HG03520 (cell line): ENCODE measurements around the gene CSTPP1.
"Not testable (repeated sequence)": the region's sequence is repeated elsewhere in the genome, so short reads cannot be mapped to it uniquely, and the experiment has no call there.

Experiments used
- ATAC-seq: cut with Tn5 transposase; IDR thresholded peaks from one replicate; pipeline ENCODE4 v1.9.1; 2021; ENCODE audit warnings: mild to moderate bottlenecking, moderate library complexity; ENCODE audit not compliant: unreplicated experiment

Gene CSTPP1

GRCh38 chr11:46952553-46952952 lies 16.0 kb downstream of the CSTPP1 start:
- ATAC-seq = no peak

DNA sequence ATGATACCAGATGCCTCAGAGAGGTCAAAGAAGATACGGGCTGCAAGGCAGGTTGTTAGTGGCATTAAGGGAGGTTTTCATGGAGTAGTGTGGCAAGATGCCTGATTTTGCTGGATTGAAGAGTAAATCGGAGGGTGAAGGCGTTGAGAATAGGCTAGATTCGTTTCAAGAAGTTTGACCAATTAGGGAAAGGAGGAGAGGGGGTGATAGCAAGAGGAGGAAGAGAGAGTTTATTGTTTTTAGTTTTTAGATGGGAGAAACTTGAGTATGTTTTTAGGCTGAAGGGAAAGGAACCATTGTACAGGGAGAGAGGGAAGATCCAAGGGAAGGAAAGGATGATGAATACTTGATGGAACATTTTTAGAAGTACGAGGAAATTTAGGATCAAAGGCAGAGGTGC lies 16.5 kb downstream of the CSTPP1 start:
- no peak for ATAC-seq

- no peak for ATAC-seq
Observed at GRCh38 chr11:46958777-46959176, 22.2 kb downstream of the CSTPP1 start.

DNA sequence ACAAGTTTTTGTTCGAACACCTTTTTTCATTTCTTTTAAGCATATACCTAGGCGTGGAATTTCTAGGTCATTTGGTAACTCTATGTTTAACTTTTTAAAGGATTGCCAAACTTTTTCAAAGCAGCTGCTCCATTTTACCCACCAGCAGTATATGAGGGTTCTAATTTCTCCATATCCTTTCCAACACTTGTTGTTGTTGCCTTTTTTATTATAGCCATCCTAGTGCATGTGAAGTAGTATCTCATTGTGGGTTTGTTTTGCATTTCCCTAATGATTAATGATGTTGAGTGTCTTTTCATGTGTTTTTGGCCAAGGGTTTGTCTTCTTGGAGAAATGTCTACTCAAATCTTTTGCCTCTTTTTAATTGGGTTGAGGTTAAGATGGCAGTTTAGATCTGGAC lies 24.5 kb downstream of the CSTPP1 start:
- no peak for ATAC-seq

DNA sequence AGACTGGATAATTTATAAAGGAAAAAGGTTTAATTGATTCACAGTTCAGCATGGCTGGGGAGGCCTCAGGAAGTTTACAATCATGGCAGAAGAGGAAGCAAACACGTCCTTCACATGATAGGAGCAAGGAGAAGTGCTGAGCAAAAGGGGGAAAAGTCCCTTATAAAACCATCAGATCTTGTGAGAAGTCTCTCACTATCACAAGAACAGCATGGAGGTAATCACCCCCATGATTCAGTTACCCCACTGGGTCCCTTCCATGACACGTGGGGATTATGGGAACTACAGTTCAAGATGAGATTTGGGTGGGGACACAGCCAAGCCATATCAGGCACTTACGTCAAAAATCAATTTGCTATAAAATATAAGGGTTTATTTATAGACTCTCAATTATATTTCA lies 25.3 kb downstream of the CSTPP1 start:
- not testable (repeated sequence) for ATAC-seq

DNA sequence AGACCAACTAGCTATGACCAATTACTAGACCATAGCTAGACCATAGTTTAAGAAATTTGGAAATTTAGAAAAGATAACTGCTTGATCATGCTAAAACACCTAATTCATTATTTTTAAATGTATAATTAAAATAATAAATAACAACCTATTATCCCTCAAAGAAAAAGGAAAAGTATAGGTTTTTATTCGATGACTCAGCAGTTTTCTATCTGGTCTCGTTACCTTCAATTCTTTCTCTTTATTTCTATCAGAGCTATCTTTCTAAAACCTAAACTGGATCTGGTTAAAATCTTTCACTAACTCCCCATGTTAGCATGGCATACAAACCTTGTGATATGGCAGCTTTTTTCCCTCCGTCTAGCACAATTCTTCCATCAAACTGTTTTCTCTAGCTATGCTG lies 27.3 kb downstream of the CSTPP1 start:
- no peak for ATAC-seq

DNA sequence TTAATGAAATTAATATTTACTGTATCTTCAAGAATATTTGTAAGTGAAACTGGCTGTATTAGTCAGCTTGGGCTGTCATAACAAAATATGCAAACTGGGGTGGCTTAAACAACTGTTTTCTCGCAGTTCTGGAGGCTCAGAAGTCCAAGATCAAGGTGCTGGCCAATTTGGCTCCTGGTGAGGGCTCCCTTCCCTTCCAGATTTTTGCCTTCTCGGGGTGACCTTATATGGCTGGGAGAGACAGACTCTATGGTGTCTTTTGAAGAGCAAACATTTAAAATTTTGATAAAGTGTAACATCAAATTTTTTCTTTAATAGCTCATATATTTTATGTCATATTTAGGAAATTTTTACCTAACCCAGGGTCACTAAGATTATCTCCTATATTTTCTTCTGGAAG lies 30.2 kb downstream of the CSTPP1 start:
- no peak for ATAC-seq

- no peak for ATAC-seq
Observed at GRCh38 chr11:46967962-46968361, 31.4 kb downstream of the CSTPP1 start.

- no peak for ATAC-seq
Observed at GRCh38 chr11:46969379-46969778, 32.8 kb downstream of the CSTPP1 start.

GRCh38 chr11:46970913-46971625 lies 34.5 kb downstream of the CSTPP1 start:
- no peak for ATAC-seq

DNA sequence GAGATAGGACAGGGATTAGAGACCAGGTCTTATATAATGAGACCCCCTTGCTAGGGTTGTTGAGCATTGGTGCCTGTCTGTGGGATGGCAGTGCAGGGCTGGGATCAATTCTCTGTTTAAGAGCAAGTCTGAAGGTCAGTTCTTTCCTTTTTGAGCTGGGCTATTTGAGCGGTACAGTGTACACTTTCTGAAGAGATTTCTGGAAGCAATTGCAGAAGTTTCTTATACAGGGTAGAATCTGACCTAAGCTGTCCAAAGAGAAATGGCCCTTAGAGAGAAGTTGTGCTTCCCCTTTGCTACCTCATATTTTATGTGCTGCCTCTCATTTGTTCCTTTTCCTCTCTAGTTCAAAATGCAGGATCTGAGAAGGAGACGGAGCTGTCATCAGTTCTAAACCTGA lies 35.8 kb downstream of the CSTPP1 start:
- ATAC-seq = no peak

DNA sequence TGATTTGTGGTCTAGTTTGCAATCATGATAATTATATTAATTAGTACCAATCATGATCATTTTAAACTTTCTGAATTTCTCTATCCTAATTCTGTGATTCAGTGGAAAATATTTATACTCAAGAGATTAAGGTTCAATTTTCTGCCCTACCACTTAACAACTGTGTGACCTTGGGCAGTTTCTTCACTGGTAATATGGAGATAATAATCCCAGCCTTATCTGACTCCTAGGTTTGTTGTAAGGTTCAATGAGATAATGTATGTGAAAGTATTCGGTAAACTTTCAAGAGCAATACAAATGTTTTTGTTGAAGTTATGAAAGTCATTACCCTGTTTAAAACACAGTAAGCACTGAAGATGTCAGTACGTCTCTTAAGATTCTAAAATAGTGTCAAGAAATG lies 36.3 kb downstream of the CSTPP1 start:
- no peak for ATAC-seq

DNA sequence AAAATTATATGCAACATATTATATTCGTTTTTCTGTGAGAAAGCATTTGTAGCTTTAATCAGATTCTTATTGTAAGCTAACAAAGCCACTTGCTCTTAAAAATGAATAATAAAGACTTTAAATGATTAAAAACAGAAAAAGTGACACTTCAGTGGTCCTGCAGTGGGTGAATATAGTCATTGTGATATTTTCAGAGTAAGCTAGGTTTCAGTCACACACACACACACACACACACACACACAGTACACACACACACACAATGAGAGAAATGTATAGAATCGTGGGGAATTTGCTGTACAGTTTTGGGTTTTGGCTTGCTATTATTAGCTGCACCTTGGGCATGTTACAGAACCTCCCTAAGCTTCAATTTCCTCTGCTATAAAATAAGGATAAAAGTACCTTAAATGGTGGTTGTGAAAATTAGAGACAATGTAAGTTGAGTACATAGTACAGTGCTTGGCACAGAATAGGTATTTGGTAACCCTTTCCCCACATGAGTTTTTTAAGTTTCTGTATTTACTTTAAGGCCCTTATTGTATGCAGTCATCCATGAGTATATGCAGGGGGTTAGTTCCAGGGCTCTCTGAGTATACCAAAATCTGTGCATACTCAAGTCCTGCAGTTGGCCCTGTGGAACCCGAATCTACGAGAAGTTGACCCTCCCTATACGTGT lies 39.8 kb downstream of the CSTPP1 start:
- no peak for ATAC-seq

DNA sequence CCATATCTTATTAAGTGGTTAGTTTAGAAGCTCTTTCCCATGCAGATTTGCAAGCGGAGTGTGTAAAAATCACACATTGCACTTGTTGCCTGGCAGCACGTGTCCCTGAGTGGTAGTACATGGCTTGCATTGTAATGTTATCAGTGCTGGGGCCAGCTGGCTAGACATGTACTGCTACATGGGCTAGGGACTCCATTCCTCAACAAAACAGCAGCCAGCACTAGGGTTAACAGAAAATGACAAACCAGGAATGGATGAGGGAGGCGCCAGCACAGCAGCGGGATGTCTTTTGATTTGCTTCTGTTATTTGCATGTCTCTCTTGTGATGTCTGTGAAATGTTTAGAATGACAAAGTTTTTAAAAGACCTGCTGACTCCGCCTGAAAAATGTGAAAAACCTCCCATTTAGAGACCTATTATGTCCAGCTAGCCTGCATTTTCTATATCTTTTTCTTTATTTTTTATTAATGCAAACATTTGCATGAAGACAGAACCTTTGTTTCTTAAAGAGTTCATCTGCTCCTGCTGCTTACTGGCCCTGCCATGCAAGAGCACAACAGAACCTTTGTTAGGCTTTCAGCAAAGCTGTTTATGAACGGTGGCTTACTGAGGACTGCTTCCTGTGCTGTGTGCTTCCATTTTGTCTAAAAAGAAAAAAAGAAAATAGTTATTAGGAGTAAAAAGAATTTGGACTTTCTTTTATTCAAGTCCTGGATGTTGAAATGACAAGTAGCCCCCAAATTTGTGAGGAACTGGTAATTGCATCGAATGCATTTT lies 40.7 kb downstream of the CSTPP1 start:
- no peak for ATAC-seq

GRCh38 chr11:46978005-46978491 lies 41.5 kb downstream of the CSTPP1 start:
- no peak for ATAC-seq

DNA sequence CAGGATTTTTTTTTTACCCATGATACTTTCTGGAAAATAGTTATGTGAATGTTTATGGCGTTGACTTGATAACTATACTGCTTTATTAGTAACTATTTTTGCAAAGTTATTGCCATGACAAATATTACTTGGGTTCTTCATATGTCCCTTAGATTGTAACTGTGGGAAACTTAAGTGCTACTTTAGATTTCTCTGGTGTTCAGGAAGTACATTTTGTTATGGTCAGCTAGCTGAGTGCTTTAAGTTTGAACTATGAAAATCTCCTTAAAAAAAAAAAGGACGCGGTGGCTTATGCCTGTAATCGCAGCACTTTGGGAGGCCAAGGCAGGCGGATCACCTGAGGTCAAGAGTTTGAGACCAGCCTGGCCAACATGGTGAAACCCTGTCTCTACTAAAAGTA lies 42.8 kb downstream of the CSTPP1 start:
- ATAC-seq = no peak

GRCh38 chr11:46981436-46981835 lies 44.9 kb downstream of the CSTPP1 start:
- no peak for ATAC-seq

DNA sequence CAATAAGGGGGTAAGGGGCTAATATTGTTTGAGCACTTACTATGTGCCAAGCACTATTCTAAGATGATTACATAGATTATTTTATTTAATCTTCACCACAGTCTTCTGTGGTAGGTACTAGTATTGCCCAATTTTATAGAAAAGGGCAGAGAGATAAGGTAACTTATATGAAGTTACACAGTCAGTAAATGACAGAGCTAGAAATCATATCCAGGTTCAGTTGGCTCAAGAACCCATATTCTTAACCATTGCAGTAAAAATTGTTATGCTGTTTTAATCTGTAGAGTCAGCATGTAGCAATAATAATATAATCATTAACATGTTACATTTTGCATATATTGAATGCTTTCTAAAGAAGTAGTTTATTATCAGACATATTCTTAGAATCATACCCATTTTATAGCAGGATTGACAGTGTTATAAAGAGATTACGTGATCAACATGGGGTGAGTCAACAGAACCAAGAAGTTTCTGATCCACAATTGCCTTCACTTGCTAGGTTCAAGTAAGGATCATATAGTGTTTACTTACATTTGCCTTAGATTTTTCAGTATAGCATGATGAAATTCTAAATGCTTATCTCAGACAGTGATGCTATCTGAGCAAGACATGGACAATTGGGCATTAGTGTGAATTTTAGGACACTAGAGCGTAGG lies 46.4 kb downstream of the CSTPP1 start:
- no peak for ATAC-seq

DNA sequence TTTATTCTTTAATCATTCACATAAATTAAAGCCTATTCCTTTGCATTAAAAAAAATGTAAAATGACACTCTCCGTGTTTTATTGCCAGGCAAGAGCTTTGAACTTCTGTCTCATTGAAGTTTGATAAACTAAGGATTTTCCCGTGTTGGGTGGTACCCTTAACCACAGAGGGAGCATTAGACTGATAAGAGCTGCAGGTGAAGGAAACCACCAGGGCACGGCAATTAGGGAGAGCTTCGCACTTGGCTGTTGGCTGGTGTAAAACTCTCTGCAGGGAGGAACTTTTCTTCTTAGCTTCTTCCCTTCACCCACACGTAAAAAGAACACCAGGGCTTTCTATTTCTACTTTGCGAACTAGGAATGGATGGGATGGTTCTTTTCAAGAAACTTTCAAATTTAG lies 47.0 kb downstream of the CSTPP1 start:
- ATAC-seq = no peak

DNA sequence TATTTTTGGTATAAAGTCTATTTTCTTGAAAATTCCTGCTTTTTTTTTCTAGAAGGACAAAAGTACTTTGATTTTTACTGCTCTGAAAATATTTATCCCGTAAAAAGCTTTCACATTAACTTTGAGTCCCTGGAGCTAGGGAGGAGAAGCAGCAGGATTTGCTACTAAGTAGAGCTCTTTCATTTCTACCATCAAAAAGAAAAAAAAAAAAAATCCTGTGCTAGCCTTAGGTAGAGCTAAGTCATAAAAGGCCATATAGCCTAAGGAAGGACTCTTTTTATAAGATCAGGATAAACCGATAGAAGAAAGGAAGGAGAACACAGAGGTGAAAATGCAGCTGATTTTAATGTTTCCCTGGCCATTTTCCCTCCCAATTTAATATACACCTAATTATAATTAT lies 48.0 kb downstream of the CSTPP1 start:
- no peak for ATAC-seq

GRCh38 chr11:46984987-46985386 lies 48.4 kb downstream of the CSTPP1 start:
- no peak for ATAC-seq
